Measurements from ENCODE around the gene ATG3. TPM values are rescaled to one million over a fixed set of nuclear protein-coding genes. Genes with fewer than 3 reads are reported as not detected.
A peak's percentile ranks its signal among the peaks of the same experiment; 100 is the strongest.

Gene ATG3
- 10 to 100 TPM; 45.7 to 73.5 TPM for total RNA-seq

- intact Hi-C loops (cut with DNase I), result loop anchor here (5.0 kb wide), 1 partner anchor 75 kb away; no protein-coding TSS in a partner anchor
- H3K27ac ChIP-seq, result peak within 1 kb of the TSS; percentile 94
- peak within 1 kb of the TSS; percentile 92 to 93 for H3K4me3 ChIP-seq
- peak; percentile 98 for DNase-seq (ENCODE audit: low spot score)
- no peaks in the 10 kb centered on the region for H3K27me3 ChIP-seq (replicated peaks; ENCODE audit: insufficient read depth)
- H3K4me1 ChIP-seq (replicated peaks), result no peaks in the 10 kb centered on the region
- H3K36me3 ChIP-seq, result no peaks in the 10 kb centered on the region
- H3K9me3 ChIP-seq, result no peaks in the 10 kb centered on the region
- under 1% methylated on average over 51 of the region's 58 CpGs for WGBS
- TF ChIP-seq POLR2AphosphoS5 (IDR thresholded peaks at IDR 0.05) (peak; percentile 88), POLR2A (IDR thresholded peaks at IDR 0.05) (peak; percentile 57), CTCF (IDR thresholded peaks at IDR 0.05) (peak in 1 of 4 experiments; percentile 21)
Observed at GRCh38 chr3:112561734-112562529, at the start of gene ATG3, which contains the start of gene SLC35A5. ATG3 (minus strand) TSS chr3:112561962; CDS start chr3:112561528, 434 bp downstream. SLC35A5 (plus strand) TSS chr3:112562045; CDS start chr3:112563404, 1,359 bp downstream.

GRCh38 chr3:112610121-112610520, 48.4 kb upstream of the ATG3 start:
- intact Hi-C loops (cut with DNase I), result no loop called here
- 91% methylated on average over 3 of the region's 3 CpGs for WGBS
- no peaks in the 10 kb centered on the region for H3K9me3 ChIP-seq

GRCh38 chr3:112607863-112608262, 46.1 kb upstream of the ATG3 start:
- Histone ChIP-seq H3K9me3 (no peaks in the 10 kb centered on the region), H3K4me3 (no peak overlapping the region), H3K27ac (no peak overlapping the region), H3K36me3 (no peaks in the 10 kb centered on the region), H3K4me1 (replicated peaks) (no peaks in the 10 kb centered on the region), H3K27me3 (replicated peaks; ENCODE audit: insufficient read depth) (no peaks in the 10 kb centered on the region)
- DNase-seq (ENCODE audit: low spot score), result no peak
- intact Hi-C loops (cut with DNase I), result no loop called here
- TF ChIP-seq POLR2AphosphoS5 (IDR thresholded peaks at IDR 0.05) (no peak), CTCF (IDR thresholded peaks at IDR 0.05) (no peak), POLR2A (IDR thresholded peaks at IDR 0.05) (no peak)

More at GRCh38 chr3:112610121-112610520, 48.4 kb upstream of the ATG3 start:
- no peak for DNase-seq (ENCODE audit: low spot score)
- no peaks in the 10 kb centered on the region for H3K36me3 ChIP-seq
- H3K4me3 ChIP-seq, result no peak overlapping the region
- no peaks in the 10 kb centered on the region for H3K4me1 ChIP-seq (replicated peaks)
- no peak overlapping the region for H3K27ac ChIP-seq
- H3K27me3 ChIP-seq (replicated peaks; ENCODE audit: insufficient read depth), result no peaks in the 10 kb centered on the region
- TF ChIP-seq POLR2AphosphoS5 (IDR thresholded peaks at IDR 0.05) (no peak), POLR2A (IDR thresholded peaks at IDR 0.05) (no peak), CTCF (IDR thresholded peaks at IDR 0.05) (no peak)

GRCh38 chr3:112606098-112606497, 44.3 kb upstream of the ATG3 start:
- Histone ChIP-seq H3K4me3 (no peak overlapping the region), H3K9me3 (no peaks in the 10 kb centered on the region), H3K27ac (no peak overlapping the region), H3K27me3 (replicated peaks; ENCODE audit: insufficient read depth) (no peaks in the 10 kb centered on the region), H3K4me1 (replicated peaks) (no peaks in the 10 kb centered on the region), H3K36me3 (no peaks in the 10 kb centered on the region)
- no peak for DNase-seq (ENCODE audit: low spot score)
- WGBS, result 77% methylated on average over 2 of the region's 2 CpGs
- intact Hi-C loops (cut with DNase I), result no loop called here
- TF ChIP-seq POLR2AphosphoS5 (IDR thresholded peaks at IDR 0.05) (no peak), CTCF (IDR thresholded peaks at IDR 0.05) (no peak)

GRCh38 chr3:112605285-112605684, 43.5 kb upstream of the ATG3 start:
- H3K36me3 ChIP-seq, result no peaks in the 10 kb centered on the region
- H3K27me3 ChIP-seq (replicated peaks; ENCODE audit: insufficient read depth), result no peaks in the 10 kb centered on the region
- no peak for DNase-seq (ENCODE audit: low spot score)
- H3K9me3 ChIP-seq, result no peaks in the 10 kb centered on the region
- TF ChIP-seq CTCF (IDR thresholded peaks at IDR 0.05) (no peak), POLR2AphosphoS5 (IDR thresholded peaks at IDR 0.05) (no peak), POLR2A (IDR thresholded peaks at IDR 0.05) (no peak)
- no peaks in the 10 kb centered on the region for H3K4me1 ChIP-seq (replicated peaks)
- WGBS, result 88% methylated on average over 9 of the region's 9 CpGs
- intact Hi-C loops (cut with DNase I), result no loop called here
- H3K4me3 ChIP-seq, result no peak overlapping the region
- no peak overlapping the region for H3K27ac ChIP-seq

Data from prostate gland (tissue), 2 donors.